Upper lobe of left lung (tissue), 6 donors: ENCODE data around the gene CHPT1. TPM values are rescaled to one million over a fixed set of nuclear protein-coding genes. Genes with fewer than 3 reads are reported as not detected.
A peak's percentile ranks its signal among the peaks of the same experiment; 100 is the strongest.

Source experiments
- ATAC-seq, 2 donors: fragments of 200-7000 bp; cut with Tn5 transposase; one replicate each; pipeline ENCODE4 v1.9.1; 2022; ENCODE audit warnings: mild to moderate bottlenecking in 2 of 2, moderate library complexity in 2 of 2; ENCODE audit not compliant: low FRiP score in 2 of 2
- DNase-seq, 2 donors: peaks; one replicate each; pipeline ENCODE4 v3.0.0-alpha.2; 2019 to 2020
- H3K27ac ChIP-seq, 4 donors: fragments of 200-600 bp; sonication (generic); one replicate each; pipeline ENCODE4 v1.5.1; 2016 to 2019
- H3K27me3 ChIP-seq, 4 donors: fragments of 200-600 bp; sonication (generic); one replicate each; pipeline ENCODE4 v1.5.1; 2017 to 2019
- H3K36me3 ChIP-seq, 4 donors: fragments of 200-600 bp; sonication (generic); one replicate each; pipeline ENCODE4 v1.5.1; 2016 to 2019
- H3K4me1 ChIP-seq, 4 donors: fragments of 200-600 bp; sonication (generic); one replicate each; pipeline ENCODE4 v1.5.1; 2018 to 2019
- H3K4me3 ChIP-seq, 4 donors: fragments of 200-600 bp; sonication (generic); one replicate each; pipeline ENCODE4 v1.5.1; 2017 to 2019; ENCODE audit warnings: mild to moderate bottlenecking in 2 of 4, moderate library complexity in 1 of 4
- H3K9me3 ChIP-seq, 4 donors: fragments of 200-600 bp; sonication (generic); one replicate each; pipeline ENCODE4 v1.5.1; 2018 to 2019
- EP300 ChIP-seq, 4 donors: sonication (generic); formaldehyde crosslinking; IDR thresholded peaks; one replicate each; pipeline ENCODE4 v1.5.1; 2017; ENCODE audit warnings: antibody characterized with exemption in 4 of 4, control low read depth in 2 of 4
- POLR2A ChIP-seq, 4 donors: fragments of 450-650 bp; IDR thresholded peaks; one replicate each; pipeline ENCODE4 v1.5.1; 2016 to 2017; ENCODE audit warnings: antibody characterized with exemption in 4 of 4, mild to moderate bottlenecking in 2 of 4
- POLR2AphosphoS5 ChIP-seq, 2 donors: sonication (generic); formaldehyde crosslinking; IDR thresholded peaks; one replicate each; pipeline ENCODE4 v1.5.1; 2017; ENCODE audit warnings: antibody characterized with exemption in 2 of 2
- WGBS, 2 donors: methylation state at CpG; one replicate each; pipeline ENCODE4 v1.1.5; 2017 to 2018; 5-methylcytosine and 5-hydroxymethylcytosine counted together
- small RNA-seq, 4 donors: library from RNA; depleted of rRNA; stranded (forward); fragments of <200 nt; gene quantifications; one replicate each; pipeline ENCODE3, GENCODE V24; 2016
- total RNA-seq, 6 donors: library from RNA; depleted of rRNA in 4 of 6; stranded (reverse); fragments of >200 nt in 4 of 6; gene quantifications; one replicate each; pipeline versions ENCODE4 v1.1.0 to v1.2.1, GENCODE V29; 2016 to 2021
- TF ChIP-seq, protein P1 (sequence below), 6 experiments: fragments of 450-650 bp in 4 of 6; fragments of 200-600 bp in 2 of 6; sonication (generic) in 2 of 6; IDR thresholded peaks; one replicate each; pipeline ENCODE4 v1.5.1; 2016 to 2019; ENCODE audit warnings: antibody characterized with exemption in 6 of 6
- donor health status: DM: no; HTN: no; CAD: no; lungs with moderate emphysema.
- donor health status: DM: no; HTN: yes; CAD: no; lungs with severe emphysema.

The CHPT1 gene
- total RNA-seq, 6 donors from 2014 or later = 52.5 to 262 (median 113) TPM

DNA sequence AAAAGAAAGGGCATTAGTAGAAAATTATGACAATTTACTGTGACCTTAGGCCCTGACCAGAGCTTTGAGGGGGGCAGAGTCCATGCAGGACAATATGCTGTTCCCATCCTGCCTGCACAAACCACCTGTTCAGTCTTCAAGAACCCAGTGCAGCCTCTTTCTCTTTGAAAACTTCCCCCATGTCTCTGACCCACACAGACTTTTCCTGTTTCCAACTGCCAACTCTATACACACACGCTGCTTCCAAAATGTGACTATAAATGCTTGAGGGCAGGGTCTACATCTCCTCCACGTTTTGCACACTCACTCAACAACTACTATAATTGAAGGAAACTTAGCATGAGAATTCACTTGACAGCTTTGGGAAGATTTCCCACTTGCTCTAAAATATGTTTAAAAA lies 78.4 kb downstream of the CHPT1 start:
- peaks cover 9 to 19% (median 12%) of the 10 kb centered on the region in 4 donors for H3K4me1 ChIP-seq

DNA sequence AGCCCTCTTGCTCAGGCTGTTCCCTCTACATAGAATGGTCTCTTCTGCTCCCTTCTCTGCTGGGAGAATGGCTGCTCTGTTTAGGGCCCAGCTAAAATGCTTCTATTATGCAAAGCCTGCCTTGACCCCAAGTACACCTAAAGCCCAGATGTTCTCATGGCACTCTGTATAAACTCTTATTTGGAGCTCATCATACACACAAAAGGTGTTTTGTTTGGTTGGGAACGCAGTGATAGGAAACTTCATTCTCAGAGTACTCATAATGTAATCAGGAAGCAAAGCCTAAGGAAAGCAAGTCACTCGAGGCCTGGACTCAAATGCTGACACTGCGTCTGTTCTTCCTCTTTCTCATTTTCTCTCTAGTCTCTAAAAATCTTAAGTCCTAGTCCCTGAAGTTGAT lies 80.0 kb downstream of the CHPT1 start:
- Histone ChIP-seq H3K27me3 (no peaks in the 10 kb centered on the region), H3K9me3 (no peaks in the 10 kb centered on the region), H3K36me3 (peaks cover 0 to 21% (median 0%) of the 10 kb centered on the region in 4 donors), H3K4me1 (peaks cover 9 to 19% (median 12%) of the 10 kb centered on the region in 4 donors), H3K4me3 (no peak overlapping the region), H3K27ac (peak overlapping the region in 2 of 4 donors; percentile 50 to 52)
- no peak for DNase-seq
- 23 to 44% methylated on average over 3 of the region's 3 CpGs for WGBS, 2 donors
- peak in 1 of 2 donors; percentile 46 for ATAC-seq
- TF ChIP-seq POLR2A (IDR thresholded peaks at IDR 0.05) (no peak), POLR2AphosphoS5 (IDR thresholded peaks at IDR 0.05) (no peak), EP300 (IDR thresholded peaks at IDR 0.05) (no peak)
- TF ChIP-seq, protein P1, sequence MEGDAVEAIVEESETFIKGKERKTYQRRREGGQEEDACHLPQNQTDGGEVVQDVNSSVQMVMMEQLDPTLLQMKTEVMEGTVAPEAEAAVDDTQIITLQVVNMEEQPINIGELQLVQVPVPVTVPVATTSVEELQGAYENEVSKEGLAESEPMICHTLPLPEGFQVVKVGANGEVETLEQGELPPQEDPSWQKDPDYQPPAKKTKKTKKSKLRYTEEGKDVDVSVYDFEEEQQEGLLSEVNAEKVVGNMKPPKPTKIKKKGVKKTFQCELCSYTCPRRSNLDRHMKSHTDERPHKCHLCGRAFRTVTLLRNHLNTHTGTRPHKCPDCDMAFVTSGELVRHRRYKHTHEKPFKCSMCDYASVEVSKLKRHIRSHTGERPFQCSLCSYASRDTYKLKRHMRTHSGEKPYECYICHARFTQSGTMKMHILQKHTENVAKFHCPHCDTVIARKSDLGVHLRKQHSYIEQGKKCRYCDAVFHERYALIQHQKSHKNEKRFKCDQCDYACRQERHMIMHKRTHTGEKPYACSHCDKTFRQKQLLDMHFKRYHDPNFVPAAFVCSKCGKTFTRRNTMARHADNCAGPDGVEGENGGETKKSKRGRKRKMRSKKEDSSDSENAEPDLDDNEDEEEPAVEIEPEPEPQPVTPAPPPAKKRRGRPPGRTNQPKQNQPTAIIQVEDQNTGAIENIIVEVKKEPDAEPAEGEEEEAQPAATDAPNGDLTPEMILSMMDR (IDR thresholded peaks at IDR 0.05) = no peak

More for the DNA sequence above, 78.4 kb downstream of the CHPT1 start:
- H3K4me3 ChIP-seq = no peak overlapping the region
- ATAC-seq = no peak
- H3K9me3 ChIP-seq = no peaks in the 10 kb centered on the region
- peaks cover 0 to 23% (median 1%) of the 10 kb centered on the region in 4 donors for H3K36me3 ChIP-seq
- DNase-seq = no peak
- 52 to 54% methylated on average over 2 of the region's 2 CpGs for WGBS, 2 donors
- TF ChIP-seq POLR2A (IDR thresholded peaks at IDR 0.05) = no peak
- TF ChIP-seq POLR2AphosphoS5 (IDR thresholded peaks at IDR 0.05) = no peak
- TF ChIP-seq EP300 (IDR thresholded peaks at IDR 0.05) = no peak
- TF ChIP-seq, protein P1 (IDR thresholded peaks at IDR 0.05) = no peak
- no peak overlapping the region for H3K27ac ChIP-seq
- no peaks in the 10 kb centered on the region for H3K27me3 ChIP-seq

DNA sequence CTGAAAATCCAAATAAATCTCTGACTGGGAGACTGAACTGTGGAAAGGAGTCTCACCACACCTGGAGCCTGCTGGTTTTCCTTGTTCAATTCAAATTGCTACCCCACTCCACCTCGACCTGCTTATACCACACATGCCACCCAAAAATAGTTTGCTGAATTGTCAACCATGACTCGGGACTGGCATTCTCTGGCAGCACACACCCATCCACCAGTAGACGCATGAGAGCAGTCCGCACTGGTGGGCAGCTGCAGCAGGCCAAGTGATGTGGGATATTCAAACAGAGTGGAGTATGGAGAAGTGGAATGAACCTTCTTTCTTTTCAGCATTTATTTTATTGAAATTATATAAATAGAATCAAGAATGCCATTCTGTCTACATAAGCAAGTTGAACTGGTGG lies 80.5 kb downstream of the CHPT1 start:
- Histone ChIP-seq H3K4me3 (no peak overlapping the region), H3K9me3 (no peaks in the 10 kb centered on the region), H3K27ac (peak overlapping the region in 3 of 4 donors; percentile 48 to 52 (median 50)), H3K36me3 (peaks cover 0 to 26% (median 0%) of the 10 kb centered on the region in 4 donors), H3K27me3 (no peaks in the 10 kb centered on the region), H3K4me1 (peaks cover 9 to 19% (median 12%) of the 10 kb centered on the region in 4 donors)
- TF ChIP-seq EP300 (IDR thresholded peaks at IDR 0.05) = no peak
- no peak for TF ChIP-seq POLR2A (IDR thresholded peaks at IDR 0.05)
- no peak for TF ChIP-seq POLR2AphosphoS5 (IDR thresholded peaks at IDR 0.05)
- TF ChIP-seq, protein P1 (IDR thresholded peaks at IDR 0.05) = no peak
- DNase-seq = no peak
- ATAC-seq = no peak
- 57 to 65% methylated on average over 4 of the region's 4 CpGs for WGBS, 2 donors

Small RNA genes lying within 50 kb of the gene (small RNA-seq; reads per million reads assigned to genes)
- gene RNU6-101P (0 reads per million in 4 donors), gene RNY1P16 (0 reads per million in 4 donors)

Other genes with a start within 250 kb of the CHPT1 start
- gene SPIC, start 222.3 kb upstream of the CHPT1 start, total RNA-seq = under 1 TPM in 1 of 6 donors, not detected in 5; 0.20 TPM
- gene MYBPC1, start 102.7 kb upstream of the CHPT1 start, total RNA-seq = 1 to 10 TPM in 1 of 6 donors, not detected in 5; 6.3 TPM
- gene SYCP3, start 41.8 kb downstream of the CHPT1 start, total RNA-seq = 1 to 10 TPM in 1 of 6 donors, under 1 TPM in 2, not detected in 3; 0.13 to 1.3 (median 0.30) TPM
- 10 to 100 TPM; 45.8 to 73.3 (median 57.5) TPM for gene GNPTAB, start 133.3 kb downstream of the CHPT1 start, total RNA-seq
- gene DRAM1, start 179.9 kb downstream of the CHPT1 start, total RNA-seq = 100 to 1,000 TPM in 5 of 6 donors, 10 to 100 TPM in 1; 28.9 to 203 (median 142) TPM